ENCODE data around the gene DLGAP1.

The DLGAP1 gene

GRCh38 chr18:3449512-3450011 is 1005.5 kb downstream of the DLGAP1 start:
- DNase-seq (ENCODE audit: low read depth): no peak

GRCh38 chr18:3448838-3449511 is 1006.1 kb downstream of the DLGAP1 start:
- DNase-seq (ENCODE audit: low read depth): peak; percentile 74

GRCh38 chr18:3447895-3448837 is 1006.9 kb downstream of the DLGAP1 start:
- peak; percentile 46 for DNase-seq (ENCODE audit: low read depth)

- DNase-seq (ENCODE audit: low read depth): no peak
These were observed 1007.8 kb downstream of the DLGAP1 start for GRCh38 chr18:3447068-3447894.
